HEK293 (cell line): ENCODE data around the gene IL17REL.

Source experiments
- CTCF ChIA-PET: fragments of 350-600 bp; formaldehyde crosslinking; extraction: SDS; loops from one replicate; lab custom pipeline; 2021; ENCODE audit warnings: antibody characterized with exemption; lab: Yijun Ruan, JAX
- POLR2A ChIA-PET: fragments of 300-600 bp; formaldehyde crosslinking; extraction: SDS; loops from one replicate; lab custom pipeline; 2020; ENCODE audit warnings: antibody characterized with exemption, inconsistent platforms; lab: Yijun Ruan, JAX
- H3K27ac ChIP-seq: fragments of 200-500 bp; sonication (Bioruptor generic); 2 replicates; pipeline ENCODE4 v1.5.1; 2014; ENCODE audit warnings: low read depth, low read length, control low read depth, inconsistent platforms; ENCODE audit errors: extremely low read depth
- H3K36me3 ChIP-seq, 2 experiments: fragments of 200-500 bp in 1 of 2; sonication (Bioruptor generic) in 1 of 2; 1 replicate in 1 of 2; 2 replicates in 1 of 2; pipeline ENCODE4 v1.5.1; 2014 to 2017; ENCODE audit warnings: inconsistent platforms in 2 of 2, low read length in 2 of 2; ENCODE audit not compliant: control insufficient read depth in 2 of 2, insufficient read depth in 1 of 2
- H3K4me1 ChIP-seq: fragments of 200-500 bp; sonication (Bioruptor generic); 2 replicates; pipeline ENCODE4 v1.5.1; 2014; ENCODE audit warnings: mild to moderate bottlenecking, low read length, inconsistent platforms; ENCODE audit not compliant: control insufficient read depth, insufficient read depth
- H3K4me3 ChIP-seq: 2 replicates; pipeline ENCODE4 v1.5.1; 2011; ENCODE audit warnings: low read depth, mild to moderate bottlenecking, control low read depth, low read length, moderate library complexity
- H3K9me3 ChIP-seq: fragments of 200-500 bp; sonication (Bioruptor generic); 2 replicates; pipeline ENCODE4 v1.5.1; 2014; ENCODE audit warnings: low read depth, low read length, inconsistent platforms; ENCODE audit not compliant: control insufficient read depth, insufficient read depth
- ATF2 ChIP-seq: fragments of 450-650 bp; formaldehyde crosslinking; IDR thresholded peaks from 2 replicates; pipeline ENCODE4 v1.5.1; 2016; ENCODE audit warnings: missing biosample characterization, missing genetic modification characterization, low read depth
- EGR2 ChIP-seq: fragments of 450-650 bp; formaldehyde crosslinking; IDR thresholded peaks from 2 replicates; pipeline ENCODE4 v1.5.1; 2016; ENCODE audit warnings: low read depth, missing biosample characterization, missing genetic modification characterization
- GLI4 ChIP-seq: fragments of 450-650 bp; formaldehyde crosslinking; IDR thresholded peaks from 2 replicates; pipeline ENCODE4 v1.5.1; 2016; ENCODE audit warnings: missing biosample characterization, missing genetic modification characterization
- KLF17 ChIP-seq: fragments of 450-650 bp; formaldehyde crosslinking; IDR thresholded peaks from 2 replicates; pipeline ENCODE4 v1.5.1; 2016; ENCODE audit warnings: missing biosample characterization, missing genetic modification characterization
- SALL2 ChIP-seq: fragments of 450-650 bp; formaldehyde crosslinking; IDR thresholded peaks from 2 replicates; pipeline ENCODE4 v1.5.0; 2017; ENCODE audit warnings: missing biosample characterization, mild to moderate bottlenecking, missing genetic modification characterization, borderline replicate concordance
- SP3 ChIP-seq: fragments of 450-650 bp; formaldehyde crosslinking; IDR thresholded peaks from 2 replicates; pipeline ENCODE4 v1.5.1; 2016; ENCODE audit warnings: missing biosample characterization, missing genetic modification characterization
- TCF7L2 ChIP-seq: IDR thresholded peaks from 2 replicates; pipeline ENCODE4 v1.6.1; 2011; ENCODE audit warnings: low read depth, mild to moderate bottlenecking, inconsistent platforms, low read length, moderate library complexity, borderline replicate concordance
- ZBTB10 ChIP-seq: fragments of 450-650 bp; formaldehyde crosslinking; IDR thresholded peaks from 2 replicates; pipeline ENCODE4 v1.5.1; 2016; ENCODE audit warnings: missing biosample characterization, missing genetic modification characterization
- ZBTB20 ChIP-seq: fragments of 450-650 bp; formaldehyde crosslinking; IDR thresholded peaks from 2 replicates; pipeline ENCODE4 v1.5.1; 2016; ENCODE audit warnings: missing biosample characterization, missing genetic modification characterization
- ZIC2 ChIP-seq: fragments of 450-650 bp; formaldehyde crosslinking; IDR thresholded peaks from 2 replicates; pipeline ENCODE4 v1.5.1; 2016; ENCODE audit warnings: missing biosample characterization, missing genetic modification characterization
- ZNF174 ChIP-seq: fragments of 450-650 bp; formaldehyde crosslinking; IDR thresholded peaks from 2 replicates; pipeline ENCODE4 v1.5.0; 2017; ENCODE audit warnings: missing biosample characterization, mild to moderate bottlenecking, missing genetic modification characterization
- ZNF19 ChIP-seq: fragments of 450-650 bp; formaldehyde crosslinking; IDR thresholded peaks from 2 replicates; pipeline ENCODE4; 2016; ENCODE audit warnings: missing biosample characterization, missing genetic modification characterization, low read depth
- ZNF23 ChIP-seq: fragments of 450-650 bp; formaldehyde crosslinking; IDR thresholded peaks from 2 replicates; pipeline ENCODE4 v1.5.1; 2016; ENCODE audit warnings: missing biosample characterization, missing genetic modification characterization, borderline replicate concordance
- ZNF510 ChIP-seq: fragments of 450-650 bp; formaldehyde crosslinking; IDR thresholded peaks from 2 replicates; pipeline ENCODE4 v1.5.1; 2018; ENCODE audit warnings: mild to moderate bottlenecking, missing genetic modification characterization, missing biosample characterization; ENCODE audit not compliant: insufficient replicate concordance
- ZNF791 ChIP-seq: fragments of 450-650 bp; formaldehyde crosslinking; IDR thresholded peaks from 2 replicates; pipeline ENCODE4 v1.5.1; 2016; ENCODE audit warnings: missing biosample characterization, missing genetic modification characterization
- ZSCAN30 ChIP-seq: fragments of 450-650 bp; IDR thresholded peaks from 2 replicates; pipeline ENCODE4 v1.5.1; 2018; ENCODE audit warnings: missing biosample characterization, mild to moderate bottlenecking, missing genetic modification characterization, moderate library complexity
- TF ChIP-seq, protein P1 (sequence below): fragments of 450-650 bp; formaldehyde crosslinking; IDR thresholded peaks from 2 replicates; pipeline ENCODE4 v1.5.1; 2017; ENCODE audit warnings: missing biosample characterization, missing genetic modification characterization
- TF ChIP-seq, protein P2 (sequence below): fragments of 450-650 bp; formaldehyde crosslinking; optimal IDR thresholded peaks from 2 replicates; pipeline ENCODE3; 2016; ENCODE audit warnings: missing biosample characterization, mild to moderate bottlenecking, missing genetic modification characterization
- TF ChIP-seq, protein P3 (sequence below): fragments of 450-650 bp; formaldehyde crosslinking; conservative IDR thresholded peaks from 2 replicates; pipeline ENCODE4 v1.5.1; 2016; ENCODE audit warnings: low read depth, missing biosample characterization, missing genetic modification characterization
- TF ChIP-seq, protein P4 (sequence below): fragments of 450-650 bp; formaldehyde crosslinking; IDR thresholded peaks from 2 replicates; pipeline ENCODE4 v1.5.1; 2017; ENCODE audit warnings: missing biosample characterization, missing genetic modification characterization

IL17REL gene

DNA sequence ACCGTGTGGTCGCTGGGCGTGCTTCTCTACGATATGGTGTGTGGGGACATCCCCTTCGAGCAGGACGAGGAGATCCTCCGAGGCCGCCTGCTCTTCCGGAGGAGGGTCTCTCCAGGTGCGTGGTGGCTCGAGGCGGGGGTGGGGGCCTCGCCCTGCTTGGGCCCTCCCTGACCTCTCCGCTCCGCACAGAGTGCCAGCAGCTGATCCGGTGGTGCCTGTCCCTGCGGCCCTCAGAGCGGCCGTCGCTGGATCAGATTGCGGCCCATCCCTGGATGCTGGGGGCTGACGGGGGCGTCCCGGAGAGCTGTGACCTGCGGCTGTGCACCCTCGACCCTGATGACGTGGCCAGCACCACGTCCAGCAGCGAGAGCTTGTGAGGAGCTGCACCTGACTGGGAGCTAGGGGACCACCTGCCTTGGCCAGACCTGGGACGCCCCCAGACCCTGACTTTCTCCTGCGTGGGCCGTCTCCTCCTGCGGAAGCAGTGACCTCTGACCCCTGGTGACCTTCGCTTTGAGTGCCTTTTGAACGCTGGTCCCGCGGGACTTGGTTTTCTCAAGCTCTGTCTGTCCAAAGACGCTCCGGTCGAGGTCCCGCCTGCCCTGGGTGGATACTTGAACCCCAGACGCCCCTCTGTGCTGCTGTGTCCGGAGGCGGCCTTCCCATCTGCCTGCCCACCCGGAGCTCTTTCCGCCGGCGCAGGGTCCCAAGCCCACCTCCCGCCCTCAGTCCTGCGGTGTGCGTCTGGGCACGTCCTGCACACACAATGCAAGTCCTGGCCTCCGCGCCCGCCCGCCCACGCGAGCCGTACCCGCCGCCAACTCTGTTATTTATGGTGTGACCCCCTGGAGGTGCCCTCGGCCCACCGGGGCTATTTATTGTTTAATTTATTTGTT is 49.6 kb downstream of the IL17REL start (continued):
- TF ChIP-seq, protein P1, sequence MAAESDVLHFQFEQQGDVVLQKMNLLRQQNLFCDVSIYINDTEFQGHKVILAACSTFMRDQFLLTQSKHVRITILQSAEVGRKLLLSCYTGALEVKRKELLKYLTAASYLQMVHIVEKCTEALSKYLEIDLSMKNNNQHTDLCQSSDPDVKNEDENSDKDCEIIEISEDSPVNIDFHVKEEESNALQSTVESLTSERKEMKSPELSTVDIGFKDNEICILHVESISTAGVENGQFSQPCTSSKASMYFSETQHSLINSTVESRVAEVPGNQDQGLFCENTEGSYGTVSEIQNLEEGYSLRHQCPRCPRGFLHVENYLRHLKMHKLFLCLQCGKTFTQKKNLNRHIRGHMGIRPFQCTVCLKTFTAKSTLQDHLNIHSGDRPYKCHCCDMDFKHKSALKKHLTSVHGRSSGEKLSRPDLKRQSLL = no peak
- no peak for TF ChIP-seq SP3 (tag by site-specific recombination)
- peak; percentile 97 for TF ChIP-seq EGR2
- no peak; the same call in 1 of the 2 replicates for TF ChIP-seq GLI4
- peak; percentile 75 for TF ChIP-seq ZIC2 (tag by site-specific recombination)
- no peak for TF ChIP-seq TCF7L2
- TF ChIP-seq ZNF19 (tag by site-specific recombination) = no peak
- TF ChIP-seq ZNF791 = no peak
- TF ChIP-seq, protein P2, sequence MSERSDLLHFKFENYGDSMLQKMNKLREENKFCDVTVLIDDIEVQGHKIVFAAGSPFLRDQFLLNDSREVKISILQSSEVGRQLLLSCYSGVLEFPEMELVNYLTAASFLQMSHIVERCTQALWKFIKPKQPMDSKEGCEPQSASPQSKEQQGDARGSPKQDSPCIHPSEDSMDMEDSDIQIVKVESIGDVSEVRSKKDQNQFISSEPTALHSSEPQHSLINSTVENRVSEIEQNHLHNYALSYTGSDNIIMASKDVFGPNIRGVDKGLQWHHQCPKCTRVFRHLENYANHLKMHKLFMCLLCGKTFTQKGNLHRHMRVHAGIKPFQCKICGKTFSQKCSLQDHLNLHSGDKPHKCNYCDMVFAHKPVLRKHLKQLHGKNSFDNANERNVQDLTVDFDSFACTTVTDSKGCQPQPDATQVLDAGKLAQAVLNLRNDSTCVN (tag by site-specific recombination) = peak; percentile 35
- no peak for TF ChIP-seq ZNF23
- 0 out of 2 replicates have a peak, but pooled peaks have one; percentile 12 for TF ChIP-seq KLF17 (tag by site-specific recombination)
- TF ChIP-seq ZBTB20 (tag by site-specific recombination) = no peak

- POLR2A ChIA-PET = interaction anchor here (0.5 to 3.3 kb wide), 17 partner anchors 8 to 550 kb away, joined by 3 to 26 read pairs (median 3); partner anchors contain the start of genes HDAC10 and PLXNB2
- TF ChIP-seq ZNF174 (tag by site-specific recombination) = no peak
- TF ChIP-seq SALL2 (tag by site-specific recombination) = no peak
- peak; percentile 26; the same call in 1 of the 2 replicates for TF ChIP-seq ATF2 (tag by site-specific recombination)
- TF ChIP-seq, protein P3, sequence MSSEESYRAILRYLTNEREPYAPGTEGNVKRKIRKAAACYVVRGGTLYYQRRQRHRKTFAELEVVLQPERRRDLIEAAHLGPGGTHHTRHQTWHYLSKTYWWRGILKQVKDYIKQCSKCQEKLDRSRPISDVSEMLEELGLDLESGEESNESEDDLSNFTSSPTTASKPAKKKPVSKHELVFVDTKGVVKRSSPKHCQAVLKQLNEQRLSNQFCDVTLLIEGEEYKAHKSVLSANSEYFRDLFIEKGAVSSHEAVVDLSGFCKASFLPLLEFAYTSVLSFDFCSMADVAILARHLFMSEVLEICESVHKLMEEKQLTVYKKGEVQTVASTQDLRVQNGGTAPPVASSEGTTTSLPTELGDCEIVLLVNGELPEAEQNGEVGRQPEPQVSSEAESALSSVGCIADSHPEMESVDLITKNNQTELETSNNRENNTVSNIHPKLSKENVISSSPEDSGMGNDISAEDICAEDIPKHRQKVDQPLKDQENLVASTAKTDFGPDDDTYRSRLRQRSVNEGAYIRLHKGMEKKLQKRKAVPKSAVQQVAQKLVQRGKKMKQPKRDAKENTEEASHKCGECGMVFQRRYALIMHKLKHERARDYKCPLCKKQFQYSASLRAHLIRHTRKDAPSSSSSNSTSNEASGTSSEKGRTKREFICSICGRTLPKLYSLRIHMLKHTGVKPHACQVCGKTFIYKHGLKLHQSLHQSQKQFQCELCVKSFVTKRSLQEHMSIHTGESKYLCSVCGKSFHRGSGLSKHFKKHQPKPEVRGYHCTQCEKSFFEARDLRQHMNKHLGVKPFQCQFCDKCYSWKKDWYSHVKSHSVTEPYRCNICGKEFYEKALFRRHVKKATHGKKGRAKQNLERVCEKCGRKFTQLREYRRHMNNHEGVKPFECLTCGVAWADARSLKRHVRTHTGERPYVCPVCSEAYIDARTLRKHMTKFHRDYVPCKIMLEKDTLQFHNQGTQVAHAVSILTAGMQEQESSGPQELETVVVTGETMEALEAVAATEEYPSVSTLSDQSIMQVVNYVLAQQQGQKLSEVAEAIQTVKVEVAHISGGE (tag by site-specific recombination) = 0 out of 2 replicates have a peak, but pooled peaks have one; percentile 6
- peak; percentile 66 for TF ChIP-seq SP3 (tag by site-specific recombination)
- no peak for TF ChIP-seq ZNF510 (tag by site-specific recombination)
- TF ChIP-seq, protein P4, sequence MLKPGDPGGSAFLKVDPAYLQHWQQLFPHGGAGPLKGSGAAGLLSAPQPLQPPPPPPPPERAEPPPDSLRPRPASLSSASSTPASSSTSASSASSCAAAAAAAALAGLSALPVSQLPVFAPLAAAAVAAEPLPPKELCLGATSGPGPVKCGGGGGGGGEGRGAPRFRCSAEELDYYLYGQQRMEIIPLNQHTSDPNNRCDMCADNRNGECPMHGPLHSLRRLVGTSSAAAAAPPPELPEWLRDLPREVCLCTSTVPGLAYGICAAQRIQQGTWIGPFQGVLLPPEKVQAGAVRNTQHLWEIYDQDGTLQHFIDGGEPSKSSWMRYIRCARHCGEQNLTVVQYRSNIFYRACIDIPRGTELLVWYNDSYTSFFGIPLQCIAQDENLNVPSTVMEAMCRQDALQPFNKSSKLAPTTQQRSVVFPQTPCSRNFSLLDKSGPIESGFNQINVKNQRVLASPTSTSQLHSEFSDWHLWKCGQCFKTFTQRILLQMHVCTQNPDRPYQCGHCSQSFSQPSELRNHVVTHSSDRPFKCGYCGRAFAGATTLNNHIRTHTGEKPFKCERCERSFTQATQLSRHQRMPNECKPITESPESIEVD (tag by site-specific recombination) = peak; percentile 20; the same call in 1 of the 2 replicates
- TF ChIP-seq ZSCAN30 (tag by site-specific recombination) = 0 out of 2 replicates have a peak, but pooled peaks have one; percentile 30
- TF ChIP-seq ZBTB10 = peak; percentile 87
Observed at GRCh38 chr22:49962012-49962750, 50.4 kb downstream of the IL17REL start.

More at GRCh38 chr22:49962012-49962750, 50.4 kb downstream of the IL17REL start:
- Histone ChIP-seq H3K4me1 (peaks cover 12% of the 10 kb centered on the region), H3K9me3 (no peaks in the 10 kb centered on the region), H3K36me3 (peaks cover 10 to 39% of the 10 kb centered on the region in 2 experiments), H3K4me3 (peak overlapping the region; percentile 83), H3K27ac (peak overlapping the region; percentile 99)
- CTCF ChIA-PET = interaction anchor here (1.1 kb wide), 1 partner anchor 68 kb away, joined by 4 read pairs; no protein-coding TSS in a partner anchor
